ENCODE measurements around the gene NRIP2.

DNA sequence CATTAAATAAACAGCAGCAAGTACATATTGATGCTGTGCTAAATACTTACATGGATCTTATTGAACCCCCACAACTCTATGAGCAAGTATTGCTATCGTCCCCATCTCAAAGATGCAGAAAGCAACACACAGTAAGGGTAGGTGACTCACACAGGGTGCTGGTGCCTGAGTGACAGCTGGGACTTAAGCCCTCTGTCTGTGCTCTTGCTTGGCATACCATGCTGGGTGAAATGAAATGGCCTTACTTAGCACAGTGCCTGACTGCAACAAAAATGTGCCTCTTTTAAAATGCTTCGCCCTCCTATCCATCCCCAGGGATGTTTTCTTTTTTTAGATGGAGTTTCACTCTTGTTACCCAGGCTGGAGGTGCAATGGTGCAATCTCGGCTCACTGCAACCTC lies 21.2 kb upstream of the NRIP2 start:
- TF ChIP-seq, protein P1, sequence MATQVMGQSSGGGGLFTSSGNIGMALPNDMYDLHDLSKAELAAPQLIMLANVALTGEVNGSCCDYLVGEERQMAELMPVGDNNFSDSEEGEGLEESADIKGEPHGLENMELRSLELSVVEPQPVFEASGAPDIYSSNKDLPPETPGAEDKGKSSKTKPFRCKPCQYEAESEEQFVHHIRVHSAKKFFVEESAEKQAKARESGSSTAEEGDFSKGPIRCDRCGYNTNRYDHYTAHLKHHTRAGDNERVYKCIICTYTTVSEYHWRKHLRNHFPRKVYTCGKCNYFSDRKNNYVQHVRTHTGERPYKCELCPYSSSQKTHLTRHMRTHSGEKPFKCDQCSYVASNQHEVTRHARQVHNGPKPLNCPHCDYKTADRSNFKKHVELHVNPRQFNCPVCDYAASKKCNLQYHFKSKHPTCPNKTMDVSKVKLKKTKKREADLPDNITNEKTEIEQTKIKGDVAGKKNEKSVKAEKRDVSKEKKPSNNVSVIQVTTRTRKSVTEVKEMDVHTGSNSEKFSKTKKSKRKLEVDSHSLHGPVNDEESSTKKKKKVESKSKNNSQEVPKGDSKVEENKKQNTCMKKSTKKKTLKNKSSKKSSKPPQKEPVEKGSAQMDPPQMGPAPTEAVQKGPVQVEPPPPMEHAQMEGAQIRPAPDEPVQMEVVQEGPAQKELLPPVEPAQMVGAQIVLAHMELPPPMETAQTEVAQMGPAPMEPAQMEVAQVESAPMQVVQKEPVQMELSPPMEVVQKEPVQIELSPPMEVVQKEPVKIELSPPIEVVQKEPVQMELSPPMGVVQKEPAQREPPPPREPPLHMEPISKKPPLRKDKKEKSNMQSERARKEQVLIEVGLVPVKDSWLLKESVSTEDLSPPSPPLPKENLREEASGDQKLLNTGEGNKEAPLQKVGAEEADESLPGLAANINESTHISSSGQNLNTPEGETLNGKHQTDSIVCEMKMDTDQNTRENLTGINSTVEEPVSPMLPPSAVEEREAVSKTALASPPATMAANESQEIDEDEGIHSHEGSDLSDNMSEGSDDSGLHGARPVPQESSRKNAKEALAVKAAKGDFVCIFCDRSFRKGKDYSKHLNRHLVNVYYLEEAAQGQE (IDR thresholded peaks at IDR 0.05; ENCODE audit: insufficient read depth in 1 of 2, low read depth in 2 of 2, low read length in 2 of 2), result no peak
- TF ChIP-seq POLR2AphosphoS5 (IDR thresholded peaks at IDR 0.05; ENCODE audit: low read depth, low read length) (no peak), TAF1 (IDR thresholded peaks at IDR 0.05; ENCODE audit: borderline replicate concordance, insufficient read depth, low read length) (no peak), FOXP2 (optimal IDR thresholded peaks at IDR 0.05; ENCODE audit: borderline replicate concordance, extremely low read depth, extremely low read length, insufficient read depth) (no peak), SIN3A (IDR thresholded peaks at IDR 0.05; ENCODE audit: borderline replicate concordance, insufficient read depth, low read length) (no peak)

Measured in PFSK-1 (cell line).